HG03103 (cell line): ENCODE results near the gene MNX1.

Experiments used
- ATAC-seq: cut with Tn5 transposase; IDR thresholded peaks from one replicate; pipeline ENCODE4 v1.9.1; 2021; ENCODE audit warnings: low read depth; ENCODE audit not compliant: unreplicated experiment

Gene MNX1

GRCh38 chr7:157016352-157017041 lies 6.0 kb upstream of the MNX1 start:
- ATAC-seq: peak; percentile 53

DNA sequence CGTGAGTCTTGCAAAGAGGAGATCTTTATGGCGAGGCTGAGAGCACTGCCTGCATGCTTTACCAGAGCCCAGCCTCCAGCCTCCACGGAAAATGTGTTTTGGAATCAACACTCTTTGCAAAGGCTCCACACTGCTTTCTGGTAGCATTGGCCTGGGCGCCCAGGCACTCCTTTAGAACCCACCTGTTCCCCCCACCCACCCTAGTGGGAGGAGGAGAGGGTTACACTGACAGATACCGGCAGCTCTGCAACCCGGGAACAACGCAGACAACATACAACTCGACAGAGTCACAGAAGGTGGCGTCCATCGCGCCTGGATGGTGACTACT lies 5.5 kb upstream of the MNX1 start:
- peak; percentile 12 for ATAC-seq

- no peak for ATAC-seq
Observed at GRCh38 chr7:157014635-157015555, 4.4 kb upstream of the MNX1 start.

DNA sequence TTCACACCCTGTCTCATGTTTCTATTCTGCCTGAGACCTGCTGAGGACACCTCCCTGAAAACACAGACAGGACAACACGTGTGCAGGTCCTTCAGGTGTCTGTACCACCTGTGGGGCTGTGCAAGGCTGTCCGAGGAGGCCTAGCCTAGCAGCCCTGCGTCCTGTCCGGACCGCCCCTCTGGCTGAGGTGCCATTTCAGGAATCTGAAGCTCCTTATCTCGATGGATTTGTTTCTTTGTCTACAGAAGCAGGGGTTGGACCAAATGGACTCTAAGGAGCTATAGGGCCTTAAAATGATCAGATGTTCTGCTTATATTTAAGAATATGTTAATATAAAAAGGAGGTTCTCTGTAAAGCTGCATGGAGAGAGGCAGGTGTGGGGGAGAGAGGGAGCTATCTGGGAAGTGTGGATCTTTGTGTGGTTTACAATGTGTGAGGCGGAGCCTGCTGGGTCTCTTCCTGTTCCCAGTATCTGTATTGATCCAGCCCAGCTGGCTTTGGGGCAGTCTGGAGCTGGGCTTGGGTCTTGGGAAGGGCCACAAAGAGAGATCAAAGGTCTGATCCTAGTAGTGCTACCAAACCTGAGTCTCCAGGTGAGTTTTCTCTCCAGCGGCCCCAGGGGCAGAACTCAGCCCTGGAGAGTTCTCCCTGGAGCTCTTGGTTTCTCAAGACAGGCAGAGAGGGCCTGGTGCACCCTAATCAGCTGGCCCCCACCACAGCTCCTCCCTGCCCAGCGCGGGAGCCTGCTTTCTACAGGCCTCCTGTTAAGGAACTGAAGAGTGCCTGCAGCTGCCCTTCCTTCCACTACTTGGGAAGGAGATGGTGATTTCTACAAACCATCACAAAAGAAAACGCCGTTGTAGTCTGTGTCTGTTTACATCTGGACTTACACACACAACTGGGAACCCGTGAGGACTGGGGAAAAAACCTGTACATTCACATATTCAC lies 3.4 kb upstream of the MNX1 start:
- no peak for ATAC-seq

- no peak for ATAC-seq
Observed at GRCh38 chr7:157013101-157013500, 2.6 kb upstream of the MNX1 start.

DNA sequence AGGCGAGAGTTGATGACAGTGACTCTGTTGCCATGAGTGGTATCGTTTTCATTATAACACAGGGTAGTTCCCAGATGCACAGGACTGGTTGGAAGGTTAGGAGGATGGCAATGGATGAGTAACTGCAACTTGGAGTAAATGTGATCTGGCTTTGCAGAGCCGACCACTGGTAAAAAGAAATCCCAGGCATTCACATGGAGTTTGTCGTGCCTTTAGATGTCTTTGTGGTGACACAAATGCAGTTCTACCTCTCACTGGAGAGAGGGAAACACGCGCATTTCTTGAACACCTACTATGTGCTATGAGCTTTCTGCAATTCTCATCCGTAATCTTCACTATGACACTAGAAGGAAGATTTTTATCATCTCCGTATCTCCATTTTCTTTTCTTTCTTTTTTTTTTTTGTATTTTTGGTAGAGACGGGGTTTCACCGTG lies 1.7 kb upstream of the MNX1 start:
- no peak for ATAC-seq

GRCh38 chr7:157011333-157012112 lies 1.1 kb upstream of the MNX1 start:
- ATAC-seq: no peak

DNA sequence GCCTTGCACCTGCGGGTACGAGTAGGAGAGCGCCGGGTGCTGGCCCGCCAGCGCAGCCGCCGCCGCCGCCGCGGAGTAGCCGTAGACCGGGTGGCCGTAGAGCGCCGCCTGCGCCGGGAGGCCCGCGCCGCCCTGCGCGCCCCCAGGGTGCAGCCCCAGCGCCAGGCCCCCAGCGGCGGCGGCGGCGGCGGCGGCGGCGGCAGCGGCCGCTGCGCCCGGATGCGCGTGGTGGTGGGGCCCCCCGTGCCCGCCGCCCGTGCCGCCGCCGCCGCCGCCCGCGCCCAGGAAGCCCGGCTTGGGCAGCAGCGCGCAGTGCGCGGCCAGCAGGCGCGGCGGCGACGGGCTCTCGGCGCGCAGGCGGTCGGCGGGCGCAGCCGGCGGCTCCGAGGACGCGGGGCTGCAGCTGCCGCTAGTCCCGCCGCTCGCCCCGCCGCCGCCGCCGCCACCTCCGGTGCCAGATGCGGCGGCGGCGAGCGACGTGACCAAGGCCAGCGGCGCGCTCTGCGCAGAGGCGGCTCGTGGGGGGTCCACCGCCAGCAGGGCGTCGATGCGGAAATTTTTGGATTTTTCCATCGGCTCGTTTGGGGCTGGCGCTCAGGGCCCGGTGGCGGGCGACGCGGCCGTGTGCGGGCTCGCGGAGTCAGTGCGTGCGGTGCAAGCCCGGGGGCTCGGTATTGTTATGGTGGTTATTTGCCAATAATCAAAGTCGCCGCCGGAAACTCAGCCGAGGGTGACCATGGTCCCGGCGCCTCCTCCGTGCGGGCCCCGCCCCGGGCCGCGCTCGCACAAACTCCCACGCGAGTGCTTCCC lies 480 bp downstream of the MNX1 start:
- peak; percentile 18 for ATAC-seq

DNA sequence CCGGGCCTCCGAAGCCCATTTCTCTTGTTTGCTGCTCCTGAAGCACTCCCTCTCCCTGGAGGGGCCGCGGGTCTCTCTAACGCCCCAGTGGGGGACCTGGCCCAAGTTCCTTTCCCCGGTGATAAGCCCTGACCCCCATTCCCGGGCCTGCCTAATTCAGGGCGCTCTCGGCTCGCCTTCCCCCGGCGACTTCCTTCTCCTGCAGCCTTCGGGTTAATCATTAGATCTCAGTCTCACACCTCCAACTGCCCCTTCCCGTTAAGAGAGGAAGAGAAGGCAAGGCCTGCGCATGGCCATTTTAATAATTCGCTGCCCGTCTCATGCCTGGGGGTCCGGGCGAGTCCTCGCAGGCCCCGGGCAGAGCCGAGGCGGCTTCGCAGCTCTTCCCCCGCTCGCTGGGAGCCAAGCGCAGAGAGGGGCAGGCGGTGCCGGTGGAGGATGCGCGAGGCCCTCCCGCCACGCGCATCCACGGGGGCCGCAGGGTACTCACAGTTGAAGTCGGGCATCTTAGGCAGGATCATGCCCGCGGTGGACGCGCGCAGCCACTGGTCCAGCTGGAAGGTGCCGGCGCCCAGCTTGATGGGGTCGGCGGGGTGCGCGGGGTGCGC lies 1.2 kb downstream of the MNX1 start:
- ATAC-seq: no peak

- ATAC-seq: no peak
Observed at GRCh38 chr7:157008206-157009169, 2.0 kb downstream of the MNX1 start.

DNA sequence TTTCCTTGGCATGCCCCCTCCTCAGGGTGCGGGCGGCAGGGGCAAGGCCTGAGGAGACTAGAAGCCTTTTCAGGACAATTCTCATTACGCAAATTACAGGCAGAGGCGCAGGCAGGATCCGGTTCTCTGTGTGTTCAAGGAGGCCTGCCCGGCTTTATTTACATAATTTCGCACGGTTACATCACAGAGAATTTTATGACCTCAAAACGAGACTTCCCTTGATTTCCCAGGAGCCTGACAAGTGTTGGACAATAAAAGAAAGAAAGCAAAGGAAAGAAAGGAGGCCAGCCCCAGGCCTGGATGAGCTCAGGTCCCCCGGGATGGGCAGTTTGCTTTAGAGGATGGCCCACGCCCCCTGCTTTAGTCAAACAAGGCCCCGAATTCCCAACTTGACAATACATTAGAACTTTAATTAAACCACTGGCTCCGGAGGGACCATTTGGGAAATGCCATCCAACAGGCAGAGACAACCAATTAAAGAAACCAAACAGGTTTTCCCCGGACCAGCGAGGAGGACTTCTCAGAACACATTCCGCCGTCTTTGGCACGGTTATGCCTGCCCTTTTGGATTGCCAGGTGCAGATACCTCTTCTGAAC lies 2.9 kb downstream of the MNX1 start:
- no peak for ATAC-seq

- ATAC-seq: no peak
Observed at GRCh38 chr7:157006829-157007469, 3.5 kb downstream of the MNX1 start.

DNA sequence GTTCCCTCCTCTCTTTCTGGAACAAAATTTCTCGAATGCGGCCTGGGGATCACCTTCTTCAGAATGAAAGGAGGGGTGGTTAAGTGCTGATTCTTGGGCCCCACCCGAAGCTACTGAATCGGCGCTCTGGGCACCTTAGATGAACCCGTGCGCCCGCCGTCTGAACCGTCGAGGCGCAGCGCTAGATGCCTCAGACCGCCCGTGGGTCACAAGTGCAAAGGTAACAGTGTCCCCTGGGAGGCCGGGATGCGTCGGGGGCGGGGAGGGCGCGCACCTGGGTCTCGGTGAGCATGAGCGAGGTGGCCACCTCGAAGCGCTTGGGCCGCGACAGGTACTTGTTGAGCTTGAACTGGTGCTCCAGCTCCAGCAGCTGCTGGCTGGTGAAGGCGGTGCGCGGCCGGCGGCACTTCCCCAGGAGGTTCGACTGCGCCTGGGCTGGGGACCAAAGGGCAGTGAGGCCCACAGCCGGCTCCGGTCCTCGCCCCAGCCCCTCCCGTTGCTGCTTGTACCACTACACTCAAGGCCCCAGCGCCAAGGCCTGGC lies 4.2 kb downstream of the MNX1 start:
- no peak for ATAC-seq

DNA sequence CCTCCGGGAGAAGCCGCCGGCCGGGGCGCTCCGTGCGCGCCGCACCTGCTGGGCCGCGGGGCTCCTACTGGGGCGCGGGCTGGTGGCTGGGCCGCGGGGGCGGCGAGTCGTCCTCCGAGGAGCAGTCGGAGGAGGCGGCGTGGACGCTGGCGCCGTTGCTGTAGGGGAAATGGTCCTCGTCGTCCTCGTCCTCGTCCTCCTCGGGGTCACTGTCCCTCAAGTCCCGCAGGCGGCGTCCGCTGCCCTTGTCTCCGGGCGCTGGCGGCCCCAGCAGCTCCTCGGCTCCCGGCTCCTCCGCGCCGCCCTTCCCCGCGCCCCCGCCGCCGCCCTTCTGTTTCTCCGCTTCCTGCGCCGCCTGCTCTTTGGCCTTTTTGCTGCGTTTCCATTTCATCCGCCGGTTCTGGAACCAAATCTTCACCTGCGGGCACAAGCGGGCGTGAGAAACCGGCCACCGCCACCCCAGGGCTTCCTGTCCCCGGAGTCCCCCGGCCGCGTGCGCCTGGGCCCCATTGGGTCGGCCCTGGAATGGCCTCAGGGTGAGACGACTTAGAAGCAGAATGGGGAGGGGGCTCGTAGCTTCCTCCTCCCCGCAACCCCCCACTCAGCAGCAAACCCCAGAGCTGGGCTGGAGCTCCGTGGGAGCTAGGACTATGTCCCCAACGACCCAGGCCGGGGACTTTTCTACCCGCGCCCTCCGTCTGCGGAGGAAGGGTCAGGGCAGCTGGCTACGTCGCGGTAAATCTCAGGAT lies 4.8 kb downstream of the MNX1 start:
- no peak for ATAC-seq

- no peak for ATAC-seq
Observed at GRCh38 chr7:157004521-157005455, 5.7 kb downstream of the MNX1 start.
